Astrocyte of the cerebellum (primary cell): ENCODE data around the gene ABCE1.

ENCODE experiments used
- DNase-seq: peaks from one replicate; pipeline ENCODE4 v3.0.0-alpha.2; 2011; ENCODE audit warnings: low read depth
- H3K4me3 ChIP-seq: 2 replicates; pipeline ENCODE4 v1.5.1; 2011; ENCODE audit warnings: mild to moderate bottlenecking, low read depth, low read length, moderate library complexity
- in situ Hi-C: cut with HindIII; loops from 2 replicates; pipeline ENCODE4 v1.10.0; 2017; ENCODE audit warnings: low sequenced_read_pairs
- TF ChIP-seq, protein P1 (sequence below): IDR thresholded peaks from 2 replicates; pipeline ENCODE4 v1.5.1; 2012; ENCODE audit warnings: low read length, low read depth, moderate library complexity, mild to moderate bottlenecking; ENCODE audit errors: missing control alignments

Gene ABCE1

GRCh38 chr4:145061318-145061920 is 36.7 kb upstream of the ABCE1 start:
- TF ChIP-seq, protein P1, sequence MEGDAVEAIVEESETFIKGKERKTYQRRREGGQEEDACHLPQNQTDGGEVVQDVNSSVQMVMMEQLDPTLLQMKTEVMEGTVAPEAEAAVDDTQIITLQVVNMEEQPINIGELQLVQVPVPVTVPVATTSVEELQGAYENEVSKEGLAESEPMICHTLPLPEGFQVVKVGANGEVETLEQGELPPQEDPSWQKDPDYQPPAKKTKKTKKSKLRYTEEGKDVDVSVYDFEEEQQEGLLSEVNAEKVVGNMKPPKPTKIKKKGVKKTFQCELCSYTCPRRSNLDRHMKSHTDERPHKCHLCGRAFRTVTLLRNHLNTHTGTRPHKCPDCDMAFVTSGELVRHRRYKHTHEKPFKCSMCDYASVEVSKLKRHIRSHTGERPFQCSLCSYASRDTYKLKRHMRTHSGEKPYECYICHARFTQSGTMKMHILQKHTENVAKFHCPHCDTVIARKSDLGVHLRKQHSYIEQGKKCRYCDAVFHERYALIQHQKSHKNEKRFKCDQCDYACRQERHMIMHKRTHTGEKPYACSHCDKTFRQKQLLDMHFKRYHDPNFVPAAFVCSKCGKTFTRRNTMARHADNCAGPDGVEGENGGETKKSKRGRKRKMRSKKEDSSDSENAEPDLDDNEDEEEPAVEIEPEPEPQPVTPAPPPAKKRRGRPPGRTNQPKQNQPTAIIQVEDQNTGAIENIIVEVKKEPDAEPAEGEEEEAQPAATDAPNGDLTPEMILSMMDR: no peak
- H3K4me3 ChIP-seq: no peak overlapping the region
- in situ Hi-C loops: no loop called here
- peak; percentile 62 for DNase-seq

DNA sequence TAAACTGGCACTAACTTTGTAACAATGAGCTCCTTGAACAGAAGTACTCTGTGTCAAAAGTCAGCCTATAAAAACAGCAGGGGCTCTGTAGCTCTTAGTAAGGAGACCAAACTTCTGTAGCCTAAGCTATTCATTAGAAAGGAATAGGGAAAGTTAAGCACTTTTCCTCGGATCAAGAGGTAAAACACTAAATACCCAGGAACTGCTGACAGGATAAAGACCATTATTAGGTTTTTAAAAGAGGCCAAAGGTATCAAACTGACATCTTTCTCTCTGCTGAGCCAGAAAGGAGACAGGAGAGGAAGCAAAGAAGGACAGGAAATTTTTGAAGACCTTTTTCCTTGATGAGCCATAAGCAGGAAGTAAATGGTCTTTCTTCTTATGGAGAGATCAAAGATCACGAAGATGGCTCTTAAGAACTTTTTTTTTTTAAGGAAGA is 32.0 kb upstream of the ABCE1 start:
- no peak overlapping the region for H3K4me3 ChIP-seq
- in situ Hi-C loops: no loop called here
- DNase-seq: peak; percentile 20
- TF ChIP-seq, protein P1: no peak

GRCh38 chr4:145069361-145069760 is 28.8 kb upstream of the ABCE1 start:
- no peak for DNase-seq
- H3K4me3 ChIP-seq: no peak overlapping the region
- TF ChIP-seq, protein P1: no peak
- in situ Hi-C loops: no loop called here

DNA sequence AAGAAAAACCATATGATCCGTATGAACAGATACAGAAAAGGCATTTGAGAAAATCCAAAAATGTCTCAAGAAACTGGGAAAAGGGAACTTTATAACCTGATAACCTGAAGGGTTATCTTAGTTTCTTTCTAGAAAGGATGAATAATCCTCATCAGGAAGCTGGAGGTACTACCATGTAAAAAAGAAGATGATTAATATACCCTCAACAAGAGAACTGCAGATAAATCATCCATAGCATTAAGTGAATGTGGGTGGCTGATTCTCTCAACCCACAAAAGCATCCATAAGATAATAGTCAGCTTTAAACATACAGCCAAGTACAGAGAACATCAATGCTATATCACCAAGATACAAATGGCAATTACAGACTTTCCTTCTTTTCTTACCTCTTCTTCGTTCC is 26.6 kb upstream of the ABCE1 start:
- no peak for DNase-seq
- TF ChIP-seq, protein P1: no peak
- in situ Hi-C loops: no loop called here
- no peak overlapping the region for H3K4me3 ChIP-seq

DNA sequence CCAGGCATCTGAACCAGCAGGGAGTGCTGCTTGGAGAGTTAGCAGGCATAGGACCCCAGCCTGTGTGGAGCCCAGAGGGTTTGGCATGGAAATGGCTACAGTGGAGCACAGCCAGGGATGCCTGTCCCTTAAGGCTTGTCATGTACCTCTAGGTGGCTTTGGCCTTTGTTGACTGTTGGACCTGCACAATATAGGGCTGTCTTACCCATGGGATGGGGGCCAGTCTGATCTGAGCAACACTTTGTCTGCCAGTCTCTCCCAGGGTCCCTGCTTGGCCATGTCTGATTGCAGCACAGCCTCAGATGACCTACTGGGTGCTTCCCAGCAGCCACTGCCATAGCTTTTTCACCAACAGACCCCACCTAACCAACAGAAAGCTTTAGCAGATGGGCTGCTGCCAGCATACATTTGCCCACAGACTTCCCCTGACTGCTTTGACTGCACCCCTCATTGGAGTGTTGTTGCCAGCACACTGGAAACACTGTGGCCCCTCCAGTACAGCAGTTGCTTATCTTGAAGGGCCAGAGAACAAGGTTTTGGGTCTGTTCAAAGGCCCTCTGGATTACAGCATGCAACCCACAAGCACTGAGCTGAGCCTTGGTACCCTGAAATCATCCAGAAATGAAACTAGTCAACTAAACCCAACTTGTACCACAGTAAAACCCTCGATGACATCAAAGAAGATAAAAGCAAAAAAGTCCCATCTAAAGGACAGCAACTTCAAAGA is 22.2 kb upstream of the ABCE1 start:
- H3K4me3 ChIP-seq: no peak overlapping the region
- TF ChIP-seq, protein P1: no peak
- in situ Hi-C loops: loop anchor here (25.0 kb wide), 1 partner anchor 889 kb away; no protein-coding TSS in a partner anchor

DNA sequence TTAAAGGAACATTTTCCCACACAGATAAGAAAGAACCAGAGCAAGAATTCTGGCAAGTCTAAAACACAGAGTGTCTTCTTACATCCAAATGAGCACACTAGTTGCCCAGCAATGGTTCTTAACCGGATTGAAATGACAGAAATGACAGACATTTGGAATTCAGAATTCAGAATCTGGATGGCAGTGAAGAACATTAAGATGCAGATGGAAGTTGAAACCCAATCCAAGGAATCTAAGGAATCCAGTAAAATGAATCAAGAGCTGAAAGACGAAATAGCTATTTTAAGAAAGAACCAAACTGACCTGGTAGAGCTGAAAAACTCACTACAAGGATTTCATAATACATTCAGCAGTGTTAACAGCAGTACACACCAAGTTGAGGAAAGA is 21.6 kb upstream of the ABCE1 start:
- no peak overlapping the region for H3K4me3 ChIP-seq
- in situ Hi-C loops: loop anchor here (25.0 kb wide), 1 partner anchor 889 kb away; no protein-coding TSS in a partner anchor
- DNase-seq: no peak
- TF ChIP-seq, protein P1: no peak

More for the DNA sequence above, 22.2 kb upstream of the ABCE1 start:
- DNase-seq: no peak
